Raji (cell line): Measurements from ENCODE around the gene GNA14.

ENCODE experiments used
- POLR2A ChIP-seq: IDR thresholded peaks from 2 replicates; pipeline ENCODE4 v1.6.1; 2011; ENCODE audit warnings: low read depth, low read length, control low read depth; ENCODE audit not compliant: insufficient read depth

Gene GNA14

GRCh38 chr9:77391834-77392233 is 256.3 kb downstream of the GNA14 start:
- no peak for TF ChIP-seq POLR2A

- TF ChIP-seq POLR2A = no peak
These were observed 261.9 kb downstream of the GNA14 start for GRCh38 chr9:77386187-77386586.

GRCh38 chr9:77384406-77384805 is 263.7 kb downstream of the GNA14 start:
- no peak for TF ChIP-seq POLR2A

GRCh38 chr9:77375956-77376532 is 272.1 kb downstream of the GNA14 start:
- TF ChIP-seq POLR2A = no peak

GRCh38 chr9:77374266-77374665 is 273.9 kb downstream of the GNA14 start:
- TF ChIP-seq POLR2A = no peak
